ENCODE results near the gene NLGN4Y. TPM values are rescaled to one million over a fixed set of nuclear protein-coding genes. Genes with fewer than 3 reads are reported as not detected.

Gene NLGN4Y
- total RNA-seq, 4 donors from 2014 or later, result 0.07 to 47.0 (median 15.0) TPM

- no peak overlapping the region for H3K4me3 ChIP-seq
- WGBS, 2 donors (ENCODE audit: low coverage in 1 of 2), result 100% methylated on average over 2 of the region's 5 CpGs; no CpG with 5 or more reads in 1 of the 2 donors
- no peak for ATAC-seq
- TF ChIP-seq POLR2AphosphoS5 (IDR thresholded peaks at IDR 0.05), result no peak
- TF ChIP-seq CTCF (IDR thresholded peaks at IDR 0.05), result no peak
- no peak for TF ChIP-seq EP300 (IDR thresholded peaks at IDR 0.05)
- no peak for TF ChIP-seq POLR2A (IDR thresholded peaks at IDR 0.05)
- no peaks in the 10 kb centered on the region for H3K4me1 ChIP-seq
- H3K27ac ChIP-seq, result no peak overlapping the region
- H3K36me3 ChIP-seq, result no peaks in the 10 kb centered on the region
- no peaks in the 10 kb centered on the region for H3K27me3 ChIP-seq
- H3K9me3 ChIP-seq, result no peaks in the 10 kb centered on the region
Measured at GRCh38 chrY:14543506-14543905, 19.2 kb downstream of the NLGN4Y start.

- H3K27ac ChIP-seq, result no peak overlapping the region
- no CpG with 5 or more reads among the region's 3 CpGs for WGBS, 2 donors (ENCODE audit: low coverage in 1 of 2)
- H3K27me3 ChIP-seq, result no peaks in the 10 kb centered on the region
- H3K36me3 ChIP-seq, result no peaks in the 10 kb centered on the region
- H3K9me3 ChIP-seq, result no peaks in the 10 kb centered on the region
- no peaks in the 10 kb centered on the region for H3K4me1 ChIP-seq
- no peak for TF ChIP-seq POLR2A (IDR thresholded peaks at IDR 0.05)
- TF ChIP-seq EP300 (IDR thresholded peaks at IDR 0.05), result no peak
- TF ChIP-seq POLR2AphosphoS5 (IDR thresholded peaks at IDR 0.05), result no peak
- TF ChIP-seq CTCF (IDR thresholded peaks at IDR 0.05), result no peak
- no peak for ATAC-seq
- no peak overlapping the region for H3K4me3 ChIP-seq
Measured at GRCh38 chrY:14581294-14581693, 57.0 kb downstream of the NLGN4Y start.

- Histone ChIP-seq H3K9me3 (no peaks in the 10 kb centered on the region), H3K4me1 (no peaks in the 10 kb centered on the region), H3K27ac (no peak overlapping the region), H3K4me3 (no peak overlapping the region), H3K36me3 (no peaks in the 10 kb centered on the region), H3K27me3 (no peaks in the 10 kb centered on the region)
- ATAC-seq, result no peak
- TF ChIP-seq EP300 (IDR thresholded peaks at IDR 0.05) (no peak), POLR2AphosphoS5 (IDR thresholded peaks at IDR 0.05) (no peak), CTCF (IDR thresholded peaks at IDR 0.05) (no peak), POLR2A (IDR thresholded peaks at IDR 0.05) (no peak)
- WGBS, 2 donors (ENCODE audit: low coverage in 1 of 2), result 86% methylated on average over 2 of the region's 4 CpGs; no CpG with 5 or more reads in 1 of the 2 donors
Measured at GRCh38 chrY:14586725-14587124, 62.4 kb downstream of the NLGN4Y start.

- ATAC-seq, result no peak
- Histone ChIP-seq H3K36me3 (no peaks in the 10 kb centered on the region), H3K27ac (no peak overlapping the region), H3K27me3 (no peaks in the 10 kb centered on the region), H3K9me3 (no peaks in the 10 kb centered on the region), H3K4me3 (no peak overlapping the region), H3K4me1 (no peaks in the 10 kb centered on the region)
- TF ChIP-seq EP300 (IDR thresholded peaks at IDR 0.05), result no peak
- TF ChIP-seq CTCF (IDR thresholded peaks at IDR 0.05), result no peak
- TF ChIP-seq POLR2AphosphoS5 (IDR thresholded peaks at IDR 0.05), result no peak
- TF ChIP-seq POLR2A (IDR thresholded peaks at IDR 0.05), result no peak
- WGBS, 2 donors (ENCODE audit: low coverage in 1 of 2), result 96% methylated on average over 5 of the region's 11 CpGs; no CpG with 5 or more reads in 1 of the 2 donors
Measured at GRCh38 chrY:14601372-14601771, 77.0 kb downstream of the NLGN4Y start.

- Histone ChIP-seq H3K9me3 (no peaks in the 10 kb centered on the region), H3K4me1 (no peaks in the 10 kb centered on the region), H3K4me3 (no peak overlapping the region), H3K27ac (no peak overlapping the region), H3K27me3 (no peaks in the 10 kb centered on the region), H3K36me3 (peaks cover 0 to 4% of the 10 kb centered on the region in 2 donors)
- no peak for ATAC-seq
- TF ChIP-seq POLR2AphosphoS5 (IDR thresholded peaks at IDR 0.05), result no peak
- no peak for TF ChIP-seq EP300 (IDR thresholded peaks at IDR 0.05)
- TF ChIP-seq POLR2A (IDR thresholded peaks at IDR 0.05), result no peak
- no peak for TF ChIP-seq CTCF (IDR thresholded peaks at IDR 0.05)
- WGBS, 2 donors (ENCODE audit: low coverage in 1 of 2), result no CpG with 5 or more reads among the region's 1 CpG
Measured at GRCh38 chrY:14617625-14618024, 93.3 kb downstream of the NLGN4Y start.
